ENCODE measurements around the gene CHIA.
A peak's percentile ranks its signal among the peaks of the same experiment; 100 is the strongest.

Gene CHIA

GRCh38 chr1:111290630-111291029 lies at the start of gene CHIA:
CHIA (plus strand) TSS chr1:111290851; CDS start chr1:111310468, 19,617 bp downstream.
- DNase-seq, result no peak

- DNase-seq, result no peak
Measured at GRCh38 chr1:111241797-111242196, 48.9 kb upstream of the CHIA start.

GRCh38 chr1:111242805-111243523 lies 47.7 kb upstream of the CHIA start:
- DNase-seq, result no peak

GRCh38 chr1:111247125-111247838 lies 43.4 kb upstream of the CHIA start:
- no peak for DNase-seq

GRCh38 chr1:111249960-111250359 lies 40.7 kb upstream of the CHIA start:
- DNase-seq, result no peak

- peak in 1 of 2 donors; percentile 12 for DNase-seq
Measured at GRCh38 chr1:111251570-111251969, 39.1 kb upstream of the CHIA start.

- no peak for DNase-seq
Measured at GRCh38 chr1:111252786-111253185, 37.9 kb upstream of the CHIA start.

GRCh38 chr1:111253876-111254275 lies 36.8 kb upstream of the CHIA start:
- no peak for DNase-seq

- DNase-seq, result no peak
Measured at GRCh38 chr1:111256988-111257658, 33.5 kb upstream of the CHIA start.

- no peak for DNase-seq
Measured at GRCh38 chr1:111267801-111268508, 22.7 kb upstream of the CHIA start.

GRCh38 chr1:111269825-111270406 lies 20.7 kb upstream of the CHIA start:
- no peak for DNase-seq

GRCh38 chr1:111270771-111271463 lies 19.7 kb upstream of the CHIA start:
- DNase-seq, result no peak

GRCh38 chr1:111271464-111271801 lies 19.2 kb upstream of the CHIA start:
- DNase-seq, result no peak

- DNase-seq, result no peak
Measured at GRCh38 chr1:111272081-111272480, 18.6 kb upstream of the CHIA start.

- DNase-seq, result peak in 1 of 2 donors; percentile 14
Measured at GRCh38 chr1:111274653-111275052, 16.0 kb upstream of the CHIA start.

- no peak for DNase-seq
Measured at GRCh38 chr1:111275079-111275478, 15.6 kb upstream of the CHIA start.

- DNase-seq, result no peak
Measured at GRCh38 chr1:111275780-111276433, 14.7 kb upstream of the CHIA start.

- DNase-seq, result no peak
Measured at GRCh38 chr1:111279144-111279543, 11.5 kb upstream of the CHIA start.

GRCh38 chr1:111280267-111280666 lies 10.4 kb upstream of the CHIA start:
- DNase-seq, result no peak

GRCh38 chr1:111281411-111281810 lies 9.2 kb upstream of the CHIA start:
- DNase-seq, result no peak

GRCh38 chr1:111283838-111284237 lies 6.8 kb upstream of the CHIA start:
- no peak for DNase-seq

- no peak for DNase-seq
Measured at GRCh38 chr1:111285879-111286278, 4.8 kb upstream of the CHIA start.

Data from CD4-positive, alpha-beta T cell treated with Interleukin-1 beta for 1 hour (primary cell).